C4-2B (cell line): Measurements from ENCODE around the gene DNAH14.

ENCODE experiments used
- CTCF ChIP-seq: fragments of 450-650 bp; conservative IDR thresholded peaks from 2 replicates; pipeline ENCODE4 v1.5.1; 2017; ENCODE audit warnings: mild to moderate bottlenecking
- ZFX ChIP-seq: fragments of 450-650 bp; IDR thresholded peaks from 2 replicates; pipeline ENCODE4 v1.6.1; 2017

DNA sequence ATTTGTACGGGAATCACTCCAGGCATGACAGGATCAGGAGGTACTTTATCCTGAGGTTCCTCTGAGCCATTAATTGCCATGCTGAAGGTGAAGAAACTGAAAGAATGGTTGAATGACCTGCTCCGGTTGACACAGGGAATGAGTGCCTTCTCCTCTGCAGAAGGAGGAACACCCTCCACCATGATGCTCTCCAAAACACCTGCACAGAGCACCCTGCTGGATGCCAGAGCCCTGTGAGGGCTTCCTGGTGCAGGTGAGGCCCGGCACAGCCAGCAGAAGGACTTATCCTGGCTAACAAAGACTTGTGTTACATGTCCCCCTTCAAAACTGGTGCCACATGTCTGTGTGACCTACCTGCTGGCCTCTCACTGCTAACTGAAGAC, 512.6 kb downstream of the DNAH14 start:
- TF ChIP-seq CTCF (no peak), ZFX (no peak)
